ENCODE results near the gene TCFL5. TPM values are rescaled to one million over a fixed set of nuclear protein-coding genes. Genes with fewer than 3 reads are reported as not detected.

Gene TCFL5
- total RNA-seq, 1 experiment from 2014 or later, result 23.8 TPM

DNA sequence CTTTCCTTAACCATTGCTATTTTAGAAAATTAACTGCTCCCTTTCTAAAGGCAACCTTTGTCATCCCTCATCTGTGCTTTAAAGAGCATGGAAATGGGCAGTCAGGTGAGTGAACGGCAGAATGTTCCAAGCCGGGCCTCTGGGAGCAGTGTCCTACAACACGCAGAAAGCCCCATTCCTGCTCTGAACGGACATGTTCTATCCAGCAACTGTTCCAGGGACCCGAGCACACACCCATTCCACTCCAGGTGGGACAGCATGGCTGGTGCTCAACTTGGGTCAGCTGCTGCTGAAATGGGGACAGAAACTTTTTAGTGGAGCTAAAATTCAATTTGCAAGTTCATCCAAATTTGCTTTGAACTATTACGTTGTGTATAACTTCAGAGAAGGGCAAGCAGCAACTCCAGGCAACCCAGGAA is 38.0 kb upstream of the TCFL5 start:
- Histone ChIP-seq H3K36me3 (ENCODE audit: control insufficient read depth, insufficient read depth, low read length) (peaks cover 25% of the 10 kb centered on the region), H3K4me3 (ENCODE audit: low read depth in 2 of 2, low read length in 2 of 2) (no peak overlapping the region), H3K27me3 (ENCODE audit: control insufficient read depth, insufficient read depth, low read length) (no peaks in the 10 kb centered on the region), H3K27ac (ENCODE audit: low read length) (no peak overlapping the region), H3K9me3 (ENCODE audit: control insufficient read depth, insufficient read depth, low read depth, low read length) (no peaks in the 10 kb centered on the region), H3K4me1 (ENCODE audit: control insufficient read depth, insufficient read depth, low read length) (peaks cover 24% of the 10 kb centered on the region)
- in situ Hi-C loops (cut with HindIII; ENCODE audit: low pct_unique_long_range_greater_than_20kb, low sequenced_read_pairs) (no loop called here), intact Hi-C loops (cut with micrococcal nuclease; ENCODE audit: unreplicated experiment) (no loop called here)
- DNase-seq (ENCODE audit: low read depth, low spot score) (no peak), ATAC-seq (peak; percentile 16; the same call in 1 of the 2 replicates)
- POLR2A ChIA-PET, result interaction anchor here (0.6 kb wide), 1 partner anchor 15 kb away, joined by 4 read pairs; no protein-coding TSS in a partner anchor
- TF ChIP-seq POLR2AphosphoS5 (IDR thresholded peaks at IDR 0.05; ENCODE audit: low read depth, low read length) (no peak), SIN3A (IDR thresholded peaks at IDR 0.05; ENCODE audit: borderline replicate concordance, insufficient read depth, low read depth, low read length) (no peak), TCF7L2 (IDR thresholded peaks at IDR 0.05; ENCODE audit: low read depth, low read length) (no peak)
- TF ChIP-seq, protein P1, sequence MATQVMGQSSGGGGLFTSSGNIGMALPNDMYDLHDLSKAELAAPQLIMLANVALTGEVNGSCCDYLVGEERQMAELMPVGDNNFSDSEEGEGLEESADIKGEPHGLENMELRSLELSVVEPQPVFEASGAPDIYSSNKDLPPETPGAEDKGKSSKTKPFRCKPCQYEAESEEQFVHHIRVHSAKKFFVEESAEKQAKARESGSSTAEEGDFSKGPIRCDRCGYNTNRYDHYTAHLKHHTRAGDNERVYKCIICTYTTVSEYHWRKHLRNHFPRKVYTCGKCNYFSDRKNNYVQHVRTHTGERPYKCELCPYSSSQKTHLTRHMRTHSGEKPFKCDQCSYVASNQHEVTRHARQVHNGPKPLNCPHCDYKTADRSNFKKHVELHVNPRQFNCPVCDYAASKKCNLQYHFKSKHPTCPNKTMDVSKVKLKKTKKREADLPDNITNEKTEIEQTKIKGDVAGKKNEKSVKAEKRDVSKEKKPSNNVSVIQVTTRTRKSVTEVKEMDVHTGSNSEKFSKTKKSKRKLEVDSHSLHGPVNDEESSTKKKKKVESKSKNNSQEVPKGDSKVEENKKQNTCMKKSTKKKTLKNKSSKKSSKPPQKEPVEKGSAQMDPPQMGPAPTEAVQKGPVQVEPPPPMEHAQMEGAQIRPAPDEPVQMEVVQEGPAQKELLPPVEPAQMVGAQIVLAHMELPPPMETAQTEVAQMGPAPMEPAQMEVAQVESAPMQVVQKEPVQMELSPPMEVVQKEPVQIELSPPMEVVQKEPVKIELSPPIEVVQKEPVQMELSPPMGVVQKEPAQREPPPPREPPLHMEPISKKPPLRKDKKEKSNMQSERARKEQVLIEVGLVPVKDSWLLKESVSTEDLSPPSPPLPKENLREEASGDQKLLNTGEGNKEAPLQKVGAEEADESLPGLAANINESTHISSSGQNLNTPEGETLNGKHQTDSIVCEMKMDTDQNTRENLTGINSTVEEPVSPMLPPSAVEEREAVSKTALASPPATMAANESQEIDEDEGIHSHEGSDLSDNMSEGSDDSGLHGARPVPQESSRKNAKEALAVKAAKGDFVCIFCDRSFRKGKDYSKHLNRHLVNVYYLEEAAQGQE (IDR thresholded peaks at IDR 0.05; ENCODE audit: insufficient read depth in 1 of 2, low read depth in 2 of 2, low read length in 1 of 2), result no peak
- TF ChIP-seq, protein P2, sequence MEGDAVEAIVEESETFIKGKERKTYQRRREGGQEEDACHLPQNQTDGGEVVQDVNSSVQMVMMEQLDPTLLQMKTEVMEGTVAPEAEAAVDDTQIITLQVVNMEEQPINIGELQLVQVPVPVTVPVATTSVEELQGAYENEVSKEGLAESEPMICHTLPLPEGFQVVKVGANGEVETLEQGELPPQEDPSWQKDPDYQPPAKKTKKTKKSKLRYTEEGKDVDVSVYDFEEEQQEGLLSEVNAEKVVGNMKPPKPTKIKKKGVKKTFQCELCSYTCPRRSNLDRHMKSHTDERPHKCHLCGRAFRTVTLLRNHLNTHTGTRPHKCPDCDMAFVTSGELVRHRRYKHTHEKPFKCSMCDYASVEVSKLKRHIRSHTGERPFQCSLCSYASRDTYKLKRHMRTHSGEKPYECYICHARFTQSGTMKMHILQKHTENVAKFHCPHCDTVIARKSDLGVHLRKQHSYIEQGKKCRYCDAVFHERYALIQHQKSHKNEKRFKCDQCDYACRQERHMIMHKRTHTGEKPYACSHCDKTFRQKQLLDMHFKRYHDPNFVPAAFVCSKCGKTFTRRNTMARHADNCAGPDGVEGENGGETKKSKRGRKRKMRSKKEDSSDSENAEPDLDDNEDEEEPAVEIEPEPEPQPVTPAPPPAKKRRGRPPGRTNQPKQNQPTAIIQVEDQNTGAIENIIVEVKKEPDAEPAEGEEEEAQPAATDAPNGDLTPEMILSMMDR (IDR thresholded peaks at IDR 0.05), result no peak
- no TSS peak for BruUV-seq (replicated peaks)
- CTCF ChIA-PET, result interaction anchor here (1.0 kb wide), 1 partner anchor 9 kb away, joined by 3 read pairs; no protein-coding TSS in a partner anchor

DNA sequence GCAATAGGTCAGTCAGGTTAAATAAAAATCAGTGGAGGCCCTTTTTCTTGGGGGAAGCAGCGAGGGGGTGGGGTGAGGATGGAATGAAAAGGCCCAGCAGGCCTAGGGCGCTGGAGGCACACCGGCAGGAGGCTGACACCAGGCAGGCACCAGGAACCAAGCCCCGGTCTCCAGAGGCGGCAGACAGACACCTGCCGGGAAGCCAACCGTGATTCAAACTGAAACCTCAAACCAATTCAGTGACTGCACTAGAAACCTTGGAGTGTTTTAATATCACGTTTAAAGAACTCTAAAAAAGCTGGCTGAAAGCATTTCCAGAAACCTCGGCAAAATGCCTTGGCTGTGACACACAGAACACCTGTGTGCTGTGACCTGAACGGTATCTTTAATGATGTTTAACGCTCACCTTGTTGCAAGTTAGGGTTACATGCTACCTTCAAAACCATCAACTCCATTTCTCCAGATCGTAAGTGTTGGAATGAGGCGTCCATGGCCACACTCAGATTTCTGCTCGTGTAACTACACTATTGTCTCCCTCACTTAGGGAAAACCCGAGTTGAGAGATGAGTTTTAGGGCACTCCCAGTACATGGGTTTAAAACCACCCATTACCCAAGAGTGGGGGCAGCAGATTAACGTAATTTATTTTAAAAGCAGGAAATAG is 37.5 kb upstream of the TCFL5 start:
- H3K27ac ChIP-seq (ENCODE audit: low read length), result no peak overlapping the region
- POLR2A ChIA-PET, result interaction anchor here (0.6 kb wide), 1 partner anchor 16 kb away, joined by 4 read pairs; no protein-coding TSS in a partner anchor
- BruUV-seq (replicated peaks), result no TSS peak
- H3K4me3 ChIP-seq (ENCODE audit: low read depth in 2 of 2, low read length in 2 of 2), result no peak overlapping the region
- in situ Hi-C loops (cut with HindIII; ENCODE audit: low pct_unique_long_range_greater_than_20kb, low sequenced_read_pairs), result no loop called here
- CTCF ChIA-PET, result interaction anchor here (1.0 kb wide), 1 partner anchor 9 kb away, joined by 3 read pairs; no protein-coding TSS in a partner anchor
- TF ChIP-seq POLR2AphosphoS5 (IDR thresholded peaks at IDR 0.05; ENCODE audit: low read depth, low read length) (0 out of 2 replicates have a peak, but pooled peaks have one; percentile 6), SIN3A (IDR thresholded peaks at IDR 0.05; ENCODE audit: borderline replicate concordance, insufficient read depth, low read depth, low read length) (no peak), TCF7L2 (IDR thresholded peaks at IDR 0.05; ENCODE audit: low read depth, low read length) (no peak)
- TF ChIP-seq, protein P2 (IDR thresholded peaks at IDR 0.05), result no peak
- ATAC-seq, result no peak
- H3K36me3 ChIP-seq (ENCODE audit: control insufficient read depth, insufficient read depth, low read length), result peaks cover 25% of the 10 kb centered on the region
- H3K4me1 ChIP-seq (ENCODE audit: control insufficient read depth, insufficient read depth, low read length), result peaks cover 24% of the 10 kb centered on the region
- DNase-seq (ENCODE audit: low read depth, low spot score), result no peak
- H3K9me3 ChIP-seq (ENCODE audit: control insufficient read depth, insufficient read depth, low read depth, low read length), result no peaks in the 10 kb centered on the region
- no peaks in the 10 kb centered on the region for H3K27me3 ChIP-seq (ENCODE audit: control insufficient read depth, insufficient read depth, low read length)
- intact Hi-C loops (cut with micrococcal nuclease; ENCODE audit: unreplicated experiment), result no loop called here
